Activated CD8-positive, alpha-beta memory T cell treated with anti-CD3 and anti-CD28 coated beads, Interleukin-2, amount 50 U/mL, for 1 hour (primary cell): Measurements from ENCODE around the gene CLN6.
"Not testable (repeated sequence)": the region's sequence is repeated elsewhere in the genome, so short reads cannot be mapped to it uniquely, and the experiment has no call there.

ENCODE experiments used
- DNase-seq: peaks from one replicate; pipeline ENCODE4 v3.0.0-alpha.2; 2020; ENCODE audit errors: extremely low read depth

CLN6 gene

DNA sequence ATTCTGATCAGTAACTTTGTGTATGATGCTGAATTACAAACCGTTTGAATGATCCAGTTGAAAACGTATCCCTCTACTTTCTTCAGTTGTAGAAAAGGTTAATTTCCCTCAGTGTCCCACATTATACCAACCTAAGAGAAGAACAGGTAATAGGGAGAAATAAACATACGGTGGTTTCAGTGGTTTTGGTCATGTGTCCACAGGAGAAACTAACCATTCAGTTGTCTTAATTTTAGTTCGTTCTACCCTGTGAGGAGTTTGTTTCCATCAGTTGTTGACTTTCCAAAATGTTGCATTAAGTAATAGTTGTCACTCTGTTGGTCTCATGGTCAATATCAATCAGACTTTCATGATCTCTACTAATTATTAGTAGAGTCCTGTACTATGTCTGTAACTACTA, 39.5 kb downstream of the CLN6 start:
- no peak for DNase-seq

DNA sequence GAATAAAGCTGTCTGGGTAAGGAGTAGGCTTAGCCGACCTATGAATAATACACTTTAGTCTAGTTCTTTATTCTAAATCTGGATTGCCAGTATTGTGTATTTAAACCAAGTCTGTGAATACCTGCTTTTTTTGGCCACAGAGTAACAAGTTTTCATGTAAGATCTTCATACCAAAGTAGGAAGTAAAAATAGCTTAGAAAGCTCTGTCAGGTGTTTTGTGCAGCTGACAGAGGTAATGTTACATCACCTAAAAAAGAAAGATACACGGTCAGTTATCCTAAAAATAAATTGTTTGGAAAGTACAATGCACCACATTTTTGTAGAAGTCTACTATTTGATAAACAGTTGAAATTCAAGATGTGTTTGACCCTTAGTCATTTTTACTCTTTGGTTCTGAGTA, 40.9 kb downstream of the CLN6 start:
- DNase-seq = no peak

DNA sequence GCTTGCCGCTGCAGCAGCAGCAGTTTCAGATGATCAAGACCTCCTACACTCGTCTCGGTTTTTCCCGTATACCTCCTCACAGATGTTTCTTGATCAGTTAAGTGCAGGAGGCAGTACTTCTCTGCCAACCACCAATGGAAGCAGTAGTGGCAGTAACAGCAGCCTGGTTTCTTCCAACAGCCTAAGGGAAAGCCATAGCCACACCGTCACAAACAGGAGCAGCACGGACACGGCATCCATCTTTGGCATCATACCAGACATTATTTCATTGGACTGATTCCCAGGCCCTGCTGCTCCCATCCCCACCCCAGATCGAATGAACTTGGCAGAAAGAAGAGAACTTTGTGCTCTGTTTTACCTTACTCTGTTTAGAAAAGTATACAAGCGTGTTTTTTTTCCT, 42.0 kb downstream of the CLN6 start:
- no peak for DNase-seq

DNA sequence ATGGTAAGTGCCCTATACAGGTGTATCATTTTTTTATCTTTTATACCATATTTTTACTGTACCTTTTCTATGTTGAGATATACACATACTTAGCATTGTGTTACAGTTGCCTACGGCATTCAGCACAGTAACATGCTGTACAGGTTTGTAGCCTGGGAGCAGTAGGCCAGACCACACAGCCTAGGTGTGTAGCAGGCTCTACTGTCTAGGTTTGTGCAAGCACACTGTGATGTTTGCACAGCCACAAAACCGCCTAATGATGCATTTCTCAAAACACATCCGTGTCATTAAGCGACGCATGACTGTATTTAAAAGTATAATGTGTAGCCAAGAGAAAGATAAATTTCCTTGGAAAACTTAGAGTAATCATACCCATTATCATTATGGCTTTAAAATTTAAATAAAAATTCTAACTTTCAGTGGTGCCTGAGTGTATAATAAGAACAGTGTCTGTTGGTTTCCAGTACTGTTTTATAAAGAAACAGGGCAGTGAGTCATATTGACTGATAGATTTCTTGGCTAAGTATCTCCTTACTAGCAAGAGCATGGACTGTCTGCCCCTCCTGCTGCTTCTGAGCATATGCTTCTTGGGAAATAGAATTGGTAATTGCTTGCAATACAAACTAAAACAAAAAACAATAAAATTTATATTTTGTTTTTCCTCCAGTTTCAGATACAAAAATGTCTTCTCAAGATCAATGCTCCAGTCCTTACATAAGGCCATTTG, 42.7 kb downstream of the CLN6 start:
- DNase-seq = no peak

DNA sequence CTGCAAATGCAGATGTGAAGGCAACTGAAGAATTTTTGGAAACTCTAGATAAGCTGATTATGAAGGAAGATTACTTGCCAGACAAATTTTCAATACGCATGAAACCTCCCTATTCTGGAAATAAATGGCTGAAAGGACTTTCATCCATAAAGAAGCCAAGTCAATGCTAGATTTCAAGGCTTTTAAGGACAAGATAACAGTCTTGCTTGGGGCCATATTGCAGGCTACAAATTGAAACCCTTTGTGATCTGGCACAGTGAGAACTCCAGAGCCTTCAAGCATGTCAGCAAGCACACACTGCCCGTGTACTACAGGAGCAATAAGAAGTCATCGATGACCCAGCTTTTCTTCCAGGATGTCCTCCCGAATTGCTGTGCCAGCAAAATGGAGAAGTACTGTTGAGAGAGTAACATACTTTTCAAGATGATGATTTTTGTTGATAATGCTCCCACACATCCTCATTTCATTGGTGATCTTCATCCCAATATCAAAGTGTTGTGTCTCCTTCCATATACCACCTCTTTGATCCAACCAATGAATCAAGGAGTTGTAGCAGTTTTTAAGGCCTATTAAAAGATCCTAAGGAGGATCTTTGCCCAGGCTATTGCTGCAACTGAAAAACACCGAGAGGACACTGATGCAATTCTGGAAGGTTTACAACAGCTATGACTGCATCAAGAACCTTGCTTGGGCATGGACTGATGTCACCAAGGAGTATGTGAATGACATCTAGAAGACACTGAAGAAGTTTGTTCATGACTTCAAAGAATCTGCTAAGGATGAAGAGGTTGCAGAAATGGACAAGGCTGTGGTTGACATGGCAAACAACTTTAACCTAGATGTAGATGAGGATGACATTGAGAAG, 44.7 kb downstream of the CLN6 start:
- no peak for DNase-seq

DNA sequence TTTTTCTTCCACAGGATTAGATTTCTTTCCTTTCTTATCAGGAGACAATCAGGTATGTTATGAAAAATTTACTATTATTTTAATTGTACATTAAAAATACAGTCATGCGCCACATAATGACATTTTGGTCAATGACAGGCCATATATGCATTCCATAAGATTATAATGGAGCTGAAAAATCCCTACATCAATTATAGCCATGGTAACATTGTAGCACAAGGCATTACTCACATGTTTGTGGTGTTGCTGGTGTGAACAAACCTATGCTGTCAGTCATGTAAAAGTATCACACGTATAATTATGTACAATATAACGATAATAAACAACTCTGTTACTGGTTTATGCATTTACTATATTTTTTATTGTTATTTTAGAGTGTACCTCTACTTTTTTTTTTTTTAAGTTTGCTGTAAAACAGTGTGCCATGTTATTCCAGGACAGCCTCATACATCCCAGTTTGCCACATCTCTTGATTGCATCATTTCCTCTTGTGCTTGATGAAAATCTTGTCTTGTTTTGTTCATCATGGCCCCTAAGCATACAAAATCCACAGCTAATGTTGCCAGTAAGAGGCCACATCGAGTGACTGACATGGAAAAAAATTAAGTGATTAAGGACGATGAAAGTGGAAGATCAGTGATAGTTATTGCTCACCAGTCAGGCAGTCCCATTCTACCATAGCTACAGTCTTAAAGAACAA, 45.8 kb downstream of the CLN6 start:
- DNase-seq = no peak

DNA sequence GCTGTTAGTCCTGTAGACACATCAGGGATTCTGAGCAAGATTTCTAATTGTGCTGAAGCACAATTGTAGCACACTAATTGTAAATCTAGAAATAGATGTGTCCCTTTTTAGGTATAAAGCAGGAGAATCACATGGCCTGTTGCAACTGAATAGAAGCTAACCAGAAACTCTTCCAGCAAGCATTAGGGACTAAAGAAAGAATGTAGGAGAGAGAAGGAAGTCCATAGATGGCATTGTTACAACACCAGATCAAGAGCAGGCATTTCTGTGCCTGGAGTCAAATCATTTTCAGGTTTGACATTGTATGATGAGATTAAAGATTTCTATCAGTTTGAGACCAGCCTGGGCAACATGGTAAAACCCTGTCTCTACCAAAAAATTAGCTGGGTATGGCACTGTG, 51.8 kb downstream of the CLN6 start:
- no peak for DNase-seq

DNA sequence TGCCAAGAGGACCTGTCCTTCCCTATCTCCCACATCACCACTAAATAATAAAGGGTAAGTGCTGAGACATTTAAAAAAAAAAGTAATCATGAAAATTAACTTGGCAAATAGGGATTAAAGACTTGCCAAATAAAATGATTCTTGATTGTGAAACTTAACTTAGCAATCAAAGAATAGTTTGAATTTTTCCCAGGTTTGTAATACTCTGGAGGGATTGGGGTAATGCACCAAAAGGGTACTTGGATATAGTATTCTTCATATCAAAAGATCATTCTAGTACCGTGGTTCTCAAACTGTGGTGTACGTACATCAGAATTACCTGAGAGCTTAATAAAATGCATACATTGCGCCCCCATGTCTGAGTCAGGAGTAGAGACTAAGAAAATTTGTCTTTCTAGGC, 52.9 kb downstream of the CLN6 start:
- no peak for DNase-seq

DNA sequence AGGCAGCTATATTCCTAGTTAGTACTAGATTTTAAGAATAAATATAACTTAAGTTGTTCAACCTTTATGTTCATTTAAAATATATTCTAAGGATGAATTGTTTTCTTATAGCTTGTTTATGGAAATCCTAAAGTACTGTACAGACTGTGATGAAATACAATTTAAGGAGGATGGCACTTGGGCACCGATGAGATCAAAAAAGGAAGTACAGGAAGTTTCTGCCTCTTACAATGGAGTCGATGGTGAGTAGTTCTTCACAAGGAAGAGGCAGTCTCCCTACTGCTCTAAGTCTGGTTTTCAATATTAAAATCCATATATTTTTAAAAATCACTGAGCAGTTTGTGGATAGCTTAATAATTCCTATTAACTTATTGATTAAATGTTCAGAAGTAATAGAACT, 54.0 kb downstream of the CLN6 start:
- DNase-seq = no peak

DNA sequence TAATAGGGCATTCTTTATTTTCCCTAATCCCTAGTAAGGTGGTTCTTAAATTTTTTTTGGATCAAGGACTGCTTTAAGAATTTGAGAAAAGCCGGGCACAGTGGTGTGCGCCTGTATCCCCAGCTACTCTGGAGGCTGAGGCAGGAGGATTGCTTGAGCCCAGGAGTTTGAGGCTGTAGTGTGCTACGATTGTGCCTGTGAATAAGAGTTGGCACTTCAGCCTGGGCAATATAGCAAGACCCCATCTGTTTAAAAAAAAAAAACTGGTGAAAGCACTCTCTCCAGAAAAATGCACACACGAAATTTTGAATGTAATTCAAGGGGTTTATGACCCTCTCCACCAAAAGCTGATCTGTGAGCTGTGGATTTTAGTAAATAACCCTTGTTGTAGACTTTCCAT, 56.4 kb downstream of the CLN6 start:
- no peak for DNase-seq

DNA sequence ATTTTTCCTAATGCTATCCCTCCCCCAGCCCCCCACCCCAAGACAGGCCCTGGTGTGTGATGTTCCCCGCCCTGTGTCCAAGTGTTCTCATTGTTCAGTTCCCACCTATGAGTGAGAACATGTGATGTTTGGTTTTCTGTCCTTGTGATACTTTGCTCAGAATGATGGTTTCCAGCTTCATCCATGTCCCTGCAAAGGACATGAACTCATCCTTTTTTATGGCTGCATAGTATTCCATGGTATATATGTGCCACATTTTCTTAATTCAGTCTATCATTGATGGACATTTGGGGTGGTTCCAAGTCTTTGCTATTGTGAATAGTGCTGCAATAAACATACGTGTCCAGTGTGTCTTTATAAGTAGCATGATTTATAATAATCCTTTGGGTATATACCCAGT, 57.5 kb downstream of the CLN6 start:
- DNase-seq = not testable (repeated sequence)

DNA sequence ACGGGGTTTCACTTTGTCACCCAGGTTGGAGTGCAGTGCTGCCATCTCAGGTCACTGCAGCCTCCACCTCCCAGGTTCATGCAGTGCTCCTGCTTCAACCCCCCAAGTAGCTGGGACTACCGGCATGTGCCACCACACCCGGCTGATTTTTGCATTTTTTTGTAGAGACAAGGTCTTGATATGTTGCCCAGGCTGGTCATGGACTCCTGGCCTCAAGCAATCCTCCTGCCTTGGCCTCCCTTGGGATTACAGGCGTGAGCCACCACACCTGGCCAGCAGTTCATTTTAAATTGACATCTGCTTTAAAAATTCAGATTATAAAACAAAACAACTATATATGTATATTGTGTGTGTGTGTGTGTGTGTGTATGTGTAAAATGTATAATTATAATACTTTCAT, 62.7 kb downstream of the CLN6 start:
- no peak for DNase-seq

DNA sequence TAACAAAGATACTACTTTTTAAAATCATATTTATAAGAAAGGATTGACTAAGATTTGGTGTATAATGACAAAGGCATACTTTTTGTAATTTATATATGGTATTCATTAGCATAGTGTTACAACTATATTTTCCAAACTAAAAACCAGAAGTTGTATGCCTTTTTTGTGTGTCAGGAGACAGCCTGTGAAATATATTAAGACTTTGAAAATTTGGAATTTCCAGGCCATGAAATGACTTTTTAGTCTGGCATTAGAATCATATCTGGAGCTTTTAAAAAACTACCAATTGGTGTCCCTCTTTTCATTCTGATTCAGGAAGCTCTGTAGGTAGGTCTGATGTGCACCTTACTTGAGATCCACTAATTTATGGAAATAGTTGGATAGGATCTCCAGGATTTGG, 66.3 kb downstream of the CLN6 start:
- DNase-seq = no peak

DNA sequence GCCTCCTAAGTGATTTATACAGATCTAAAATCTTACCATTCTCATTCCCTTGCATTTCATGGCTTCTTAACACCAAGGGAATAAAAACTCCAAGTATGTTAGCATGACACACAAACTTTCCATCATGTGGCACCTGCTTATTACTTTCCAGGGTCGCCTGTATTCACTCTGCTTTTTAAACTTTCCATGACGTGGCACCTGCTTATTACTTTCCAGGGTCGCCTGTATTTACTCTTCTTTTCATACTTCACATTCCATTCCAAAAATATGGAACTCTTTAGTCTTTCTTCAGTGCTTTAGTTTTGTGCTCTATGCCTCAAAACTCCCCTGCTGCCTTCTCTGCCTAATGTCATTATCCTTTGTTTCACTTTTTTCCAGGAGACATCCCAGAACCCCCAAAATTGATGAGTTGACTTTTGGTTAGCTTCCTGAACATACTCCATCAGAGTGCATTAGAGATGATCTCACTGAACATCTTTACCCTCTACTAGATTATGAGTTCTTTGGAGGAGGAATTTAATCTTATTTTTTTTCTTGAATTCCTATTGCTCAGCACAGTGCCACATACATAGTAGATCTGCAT, 71.4 kb downstream of the CLN6 start:
- DNase-seq = no peak

DNA sequence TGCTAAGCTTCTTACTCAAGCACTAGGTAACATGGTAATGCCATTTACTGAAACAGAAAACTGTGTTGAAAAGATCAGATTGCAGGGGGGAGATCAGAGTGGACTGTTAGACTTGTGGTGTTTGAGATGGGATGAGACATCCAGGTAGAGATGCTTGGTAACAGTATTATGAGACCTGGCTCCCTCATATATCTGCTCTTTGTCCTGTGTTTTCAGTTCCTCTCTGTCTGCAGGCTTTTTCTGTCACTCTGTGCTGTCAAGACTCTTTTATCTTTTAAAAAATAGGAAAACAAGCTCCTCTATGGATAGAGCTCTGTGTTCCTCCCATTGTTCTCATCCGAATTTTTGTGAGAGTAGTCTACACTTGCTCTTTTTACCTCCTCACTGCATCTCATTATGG, 72.5 kb downstream of the CLN6 start:
- no peak for DNase-seq
